Glutamatergic neuron (in vitro differentiated cells): ENCODE measurements around the gene THUMPD2. TPM values are rescaled to one million over a fixed set of nuclear protein-coding genes. Genes with fewer than 3 reads are reported as not detected.

Source experiments
- DNase-seq: peaks from one replicate; pipeline ENCODE4 v3.0.0; 2022
- H3K27ac Mint-ChIP-seq: one replicate; pipeline ENCODE4 v1.8.0; 2020; ENCODE audit warnings: mild to moderate bottlenecking, mixed read lengths, inconsistent platforms; ENCODE audit not compliant: unreplicated experiment
- H3K27me3 Mint-ChIP-seq: one replicate; pipeline ENCODE4 v1.8.0; 2020; ENCODE audit warnings: mild to moderate bottlenecking, moderate library complexity, mixed read lengths, inconsistent platforms; ENCODE audit not compliant: unreplicated experiment
- H3K36me3 Mint-ChIP-seq: one replicate; pipeline ENCODE4 v1.8.0; 2020; ENCODE audit warnings: mild to moderate bottlenecking, mixed read lengths, inconsistent platforms; ENCODE audit not compliant: unreplicated experiment
- H3K4me1 Mint-ChIP-seq: one replicate; pipeline ENCODE4 v1.8.0; 2020; ENCODE audit warnings: mild to moderate bottlenecking, low read depth, mixed read lengths, inconsistent platforms; ENCODE audit not compliant: unreplicated experiment
- H3K4me3 Mint-ChIP-seq: one replicate; pipeline ENCODE4 v1.8.0; 2020; ENCODE audit warnings: mild to moderate bottlenecking, mixed read lengths, inconsistent platforms; ENCODE audit not compliant: unreplicated experiment
- H3K9me3 Mint-ChIP-seq: one replicate; pipeline ENCODE4 v1.8.0; 2020; ENCODE audit warnings: mild to moderate bottlenecking, moderate library complexity, mixed read lengths, inconsistent platforms; ENCODE audit not compliant: unreplicated experiment
- total RNA-seq: library from RNA; stranded (reverse); fragmentation: NEBNext Ultra II Directional; extraction: Animal tissue kit (Norgen Biotek cat#: 25700); gene quantifications from one replicate; pipeline ENCODE4 v1.2.1, GENCODE V29; 2021; ENCODE audit not compliant: unreplicated experiment
- TF ChIP-seq, protein P1 (sequence below): fragments of 200-600 bp; sonication (generic); IDR thresholded peaks from one replicate; pipeline ENCODE4 v1.5.0; 2021; ENCODE audit not compliant: partially characterized antibody, unreplicated experiment

Gene THUMPD2
- total RNA-seq, 1 donor from 2014 or later: 6.0 TPM

DNA sequence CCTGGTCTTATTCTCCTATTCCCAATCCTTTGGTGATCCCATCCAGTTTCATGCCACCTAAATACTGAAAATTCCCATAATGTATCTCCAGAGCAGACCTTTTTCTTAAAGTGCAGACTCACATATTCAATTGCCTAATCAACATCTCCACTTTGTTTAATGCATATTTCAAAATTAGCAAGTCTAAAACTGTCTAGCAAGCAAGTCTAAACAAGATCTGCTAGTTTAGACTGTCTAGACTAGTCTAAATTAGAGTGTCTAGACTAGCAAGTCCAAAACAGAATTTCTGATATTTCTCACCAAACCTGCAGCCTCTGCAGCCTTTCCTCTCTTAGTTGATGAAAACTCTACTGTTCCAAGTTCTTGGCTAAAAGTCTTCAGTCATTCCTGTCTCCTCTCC, 44.6 kb downstream of the THUMPD2 start:
- TF ChIP-seq, protein P1, sequence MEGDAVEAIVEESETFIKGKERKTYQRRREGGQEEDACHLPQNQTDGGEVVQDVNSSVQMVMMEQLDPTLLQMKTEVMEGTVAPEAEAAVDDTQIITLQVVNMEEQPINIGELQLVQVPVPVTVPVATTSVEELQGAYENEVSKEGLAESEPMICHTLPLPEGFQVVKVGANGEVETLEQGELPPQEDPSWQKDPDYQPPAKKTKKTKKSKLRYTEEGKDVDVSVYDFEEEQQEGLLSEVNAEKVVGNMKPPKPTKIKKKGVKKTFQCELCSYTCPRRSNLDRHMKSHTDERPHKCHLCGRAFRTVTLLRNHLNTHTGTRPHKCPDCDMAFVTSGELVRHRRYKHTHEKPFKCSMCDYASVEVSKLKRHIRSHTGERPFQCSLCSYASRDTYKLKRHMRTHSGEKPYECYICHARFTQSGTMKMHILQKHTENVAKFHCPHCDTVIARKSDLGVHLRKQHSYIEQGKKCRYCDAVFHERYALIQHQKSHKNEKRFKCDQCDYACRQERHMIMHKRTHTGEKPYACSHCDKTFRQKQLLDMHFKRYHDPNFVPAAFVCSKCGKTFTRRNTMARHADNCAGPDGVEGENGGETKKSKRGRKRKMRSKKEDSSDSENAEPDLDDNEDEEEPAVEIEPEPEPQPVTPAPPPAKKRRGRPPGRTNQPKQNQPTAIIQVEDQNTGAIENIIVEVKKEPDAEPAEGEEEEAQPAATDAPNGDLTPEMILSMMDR: no peak
- H3K9me3 Mint-ChIP-seq: no peaks in the 10 kb centered on the region
- no peak for DNase-seq
- H3K27me3 Mint-ChIP-seq: peaks cover 4% of the 10 kb centered on the region
- no peak overlapping the region for H3K27ac Mint-ChIP-seq
- H3K4me3 Mint-ChIP-seq: no peak overlapping the region
- H3K36me3 Mint-ChIP-seq: no peaks in the 10 kb centered on the region
- H3K4me1 Mint-ChIP-seq: peaks cover 8% of the 10 kb centered on the region

GRCh38 chr2:39733070-39733674, 45.9 kb downstream of the THUMPD2 start:
- TF ChIP-seq, protein P1: no peak
- Mint-ChIP-seq H3K9me3 (no peaks in the 10 kb centered on the region), H3K27me3 (peaks cover 4% of the 10 kb centered on the region), H3K36me3 (no peaks in the 10 kb centered on the region), H3K4me1 (peaks cover 3% of the 10 kb centered on the region), H3K4me3 (no peak overlapping the region), H3K27ac (no peak overlapping the region)
- no peak for DNase-seq

- Mint-ChIP-seq H3K27ac (no peak overlapping the region), H3K36me3 (no peaks in the 10 kb centered on the region), H3K9me3 (no peaks in the 10 kb centered on the region), H3K4me1 (peaks cover 1% of the 10 kb centered on the region), H3K27me3 (peaks cover 4% of the 10 kb centered on the region), H3K4me3 (no peak overlapping the region)
- no peak for DNase-seq
- TF ChIP-seq, protein P1: no peak
Measured at GRCh38 chr2:39732482-39732881, 46.6 kb downstream of the THUMPD2 start.

GRCh38 chr2:39731546-39731945, 47.5 kb downstream of the THUMPD2 start:
- Mint-ChIP-seq H3K27ac (no peak overlapping the region), H3K9me3 (no peaks in the 10 kb centered on the region), H3K4me3 (no peak overlapping the region), H3K36me3 (no peaks in the 10 kb centered on the region), H3K4me1 (no peaks in the 10 kb centered on the region), H3K27me3 (peaks cover 4% of the 10 kb centered on the region)
- DNase-seq: no peak
- TF ChIP-seq, protein P1: no peak

DNA sequence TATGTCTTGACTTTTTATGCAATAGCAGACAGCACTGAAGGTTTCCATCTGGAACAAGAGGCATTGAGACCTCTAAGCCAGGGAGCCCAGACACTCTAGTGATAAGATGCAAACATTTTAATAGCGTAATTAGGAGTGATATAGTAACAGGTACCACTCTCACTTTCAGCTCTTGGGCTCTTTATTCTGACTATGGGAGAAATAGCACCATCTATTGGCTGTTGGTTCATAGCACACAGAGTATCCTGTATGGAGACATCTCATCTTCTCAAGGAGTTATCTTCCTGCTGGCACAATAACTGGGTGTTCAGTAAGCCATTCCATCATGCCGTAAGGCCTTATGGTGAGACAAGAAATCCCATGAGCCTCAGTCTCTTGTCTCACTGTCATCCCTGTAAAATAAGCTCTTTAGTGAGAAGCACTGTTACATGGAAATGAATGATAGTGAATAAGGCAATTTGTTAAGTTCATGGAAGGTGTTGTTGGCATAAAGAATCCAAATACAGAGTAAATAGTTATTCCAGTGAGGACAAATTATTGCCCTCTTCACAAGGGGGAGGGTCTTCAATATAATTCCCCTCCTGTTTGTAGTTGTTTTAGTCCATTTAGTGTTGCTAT, 48.3 kb downstream of the THUMPD2 start:
- no peaks in the 10 kb centered on the region for H3K4me1 Mint-ChIP-seq
- H3K27me3 Mint-ChIP-seq: peaks cover 4% of the 10 kb centered on the region
- TF ChIP-seq, protein P1: peak; percentile 17
- no peak overlapping the region for H3K4me3 Mint-ChIP-seq
- no peak overlapping the region for H3K27ac Mint-ChIP-seq
- no peaks in the 10 kb centered on the region for H3K36me3 Mint-ChIP-seq
- no peaks in the 10 kb centered on the region for H3K9me3 Mint-ChIP-seq
- DNase-seq: no peak
